ENCODE data around the gene AK1. TPM values are rescaled to one million over a fixed set of nuclear protein-coding genes. Genes with fewer than 3 reads are reported as not detected.

The AK1 gene
- total and polyA plus RNA-seq, 2 of the 13 experiments (the other 11 are each of a cell fraction or from before 2014, with no cell fraction given): 19.1 to 32.8 TPM

DNA sequence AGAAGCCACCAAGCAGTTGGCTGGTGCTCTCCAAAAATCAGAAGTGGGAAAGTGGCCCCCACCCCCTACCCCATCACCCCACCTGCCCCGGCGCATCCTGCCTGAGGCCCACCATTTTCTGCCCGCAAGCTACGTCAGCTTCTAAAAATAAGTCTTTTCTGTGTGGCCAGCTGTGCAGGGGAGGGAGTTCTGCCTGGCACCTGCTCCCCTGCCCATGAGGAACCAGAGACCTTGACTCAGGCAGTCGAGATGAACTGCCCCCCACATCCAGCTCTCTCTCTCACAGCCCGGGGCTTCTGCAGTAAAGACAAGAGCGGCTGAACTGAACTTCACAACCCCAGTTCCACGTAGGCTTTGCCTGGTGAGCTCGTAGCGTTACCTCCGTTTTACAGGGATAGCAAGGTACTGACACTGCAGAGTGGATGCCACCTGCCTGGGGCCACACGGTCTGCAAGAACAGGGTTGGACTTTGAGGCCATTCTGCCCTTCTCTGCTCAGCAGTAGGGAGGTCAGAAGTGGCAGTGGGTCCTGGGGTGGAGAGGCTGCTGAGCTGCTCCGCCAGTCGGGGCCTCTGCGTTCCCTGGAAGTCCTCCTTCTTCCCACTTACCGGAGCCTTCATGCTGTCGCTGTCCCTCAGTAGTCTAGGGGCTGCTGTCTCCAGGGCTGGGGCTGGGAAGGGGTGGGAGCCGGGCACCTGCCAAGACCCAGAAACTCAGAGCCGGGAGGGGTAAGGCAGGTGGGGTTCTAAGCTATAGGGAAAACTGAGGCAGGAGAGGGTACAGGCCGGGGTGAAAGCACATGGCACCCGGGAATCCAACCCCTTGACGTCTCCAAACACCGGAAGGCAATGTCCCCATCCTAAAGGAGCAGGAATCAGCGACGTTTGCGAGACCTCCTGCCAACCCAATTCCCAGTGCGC lies 38.6 kb upstream of the AK1 start (continued):
- TF ChIP-seq, protein P1, sequence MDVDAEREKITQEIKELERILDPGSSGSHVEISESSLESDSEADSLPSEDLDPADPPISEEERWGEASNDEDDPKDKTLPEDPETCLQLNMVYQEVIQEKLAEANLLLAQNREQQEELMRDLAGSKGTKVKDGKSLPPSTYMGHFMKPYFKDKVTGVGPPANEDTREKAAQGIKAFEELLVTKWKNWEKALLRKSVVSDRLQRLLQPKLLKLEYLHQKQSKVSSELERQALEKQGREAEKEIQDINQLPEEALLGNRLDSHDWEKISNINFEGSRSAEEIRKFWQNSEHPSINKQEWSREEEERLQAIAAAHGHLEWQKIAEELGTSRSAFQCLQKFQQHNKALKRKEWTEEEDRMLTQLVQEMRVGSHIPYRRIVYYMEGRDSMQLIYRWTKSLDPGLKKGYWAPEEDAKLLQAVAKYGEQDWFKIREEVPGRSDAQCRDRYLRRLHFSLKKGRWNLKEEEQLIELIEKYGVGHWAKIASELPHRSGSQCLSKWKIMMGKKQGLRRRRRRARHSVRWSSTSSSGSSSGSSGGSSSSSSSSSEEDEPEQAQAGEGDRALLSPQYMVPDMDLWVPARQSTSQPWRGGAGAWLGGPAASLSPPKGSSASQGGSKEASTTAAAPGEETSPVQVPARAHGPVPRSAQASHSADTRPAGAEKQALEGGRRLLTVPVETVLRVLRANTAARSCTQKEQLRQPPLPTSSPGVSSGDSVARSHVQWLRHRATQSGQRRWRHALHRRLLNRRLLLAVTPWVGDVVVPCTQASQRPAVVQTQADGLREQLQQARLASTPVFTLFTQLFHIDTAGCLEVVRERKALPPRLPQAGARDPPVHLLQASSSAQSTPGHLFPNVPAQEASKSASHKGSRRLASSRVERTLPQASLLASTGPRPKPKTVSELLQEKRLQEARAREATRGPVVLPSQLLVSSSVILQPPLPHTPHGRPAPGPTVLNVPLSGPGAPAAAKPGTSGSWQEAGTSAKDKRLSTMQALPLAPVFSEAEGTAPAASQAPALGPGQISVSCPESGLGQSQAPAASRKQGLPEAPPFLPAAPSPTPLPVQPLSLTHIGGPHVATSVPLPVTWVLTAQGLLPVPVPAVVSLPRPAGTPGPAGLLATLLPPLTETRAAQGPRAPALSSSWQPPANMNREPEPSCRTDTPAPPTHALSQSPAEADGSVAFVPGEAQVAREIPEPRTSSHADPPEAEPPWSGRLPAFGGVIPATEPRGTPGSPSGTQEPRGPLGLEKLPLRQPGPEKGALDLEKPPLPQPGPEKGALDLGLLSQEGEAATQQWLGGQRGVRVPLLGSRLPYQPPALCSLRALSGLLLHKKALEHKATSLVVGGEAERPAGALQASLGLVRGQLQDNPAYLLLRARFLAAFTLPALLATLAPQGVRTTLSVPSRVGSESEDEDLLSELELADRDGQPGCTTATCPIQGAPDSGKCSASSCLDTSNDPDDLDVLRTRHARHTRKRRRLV (CRISPR knock-in tag; IDR thresholded peaks at IDR 0.05): no peak
- TF ChIP-seq ZIK1 (CRISPR knock-in tag; IDR thresholded peaks at IDR 0.05; ENCODE audit: borderline replicate concordance, low read depth) (no peak), TAF1 (CRISPR knock-in tag; IDR thresholded peaks at IDR 0.05) (peak; percentile 35), ZNF607 (CRISPR knock-in tag; IDR thresholded peaks at IDR 0.05; ENCODE audit: borderline replicate concordance) (0 out of 2 replicates have a peak, but pooled peaks have one; percentile 42), ZNF788 (CRISPR knock-in tag; IDR thresholded peaks at IDR 0.05; ENCODE audit: borderline replicate concordance) (no peak; the same call in 1 of the 2 replicates), HNF4A (CRISPR knock-in tag; IDR thresholded peaks at IDR 0.05) (peak; percentile 54), CSRNP1 (CRISPR knock-in tag; IDR thresholded peaks at IDR 0.05) (no peak), ZSCAN12 (CRISPR knock-in tag; IDR thresholded peaks at IDR 0.05) (no peak), POLR2A (IDR thresholded peaks at IDR 0.05; ENCODE audit: insufficient read depth in 1 of 2, low read depth in 2 of 2, low read length in 2 of 2) (no peak), ARID3A (IDR thresholded peaks at IDR 0.05; ENCODE audit: low read depth, low read length) (no peak), PHB2 (IDR thresholded peaks at IDR 0.05; ENCODE audit: partially characterized antibody) (no peak)

Measured in HepG2 (cell line).